GM06990 (cell line): ENCODE results near the gene SERPINH1.

Experiments
- DNase-seq: peaks from one replicate; pipeline ENCODE4 v3.0.0-alpha.2; 2011; ENCODE audit not compliant: insufficient read length; ENCODE audit errors: extremely low read depth
- H3K27me3 ChIP-seq: replicated peaks from 2 replicates; pipeline ENCODE4 v1.6.0; 2011; ENCODE audit warnings: low read length; ENCODE audit not compliant: control insufficient read depth, insufficient read depth
- H3K36me3 ChIP-seq: 2 replicates; pipeline ENCODE4 v1.5.1; 2011; ENCODE audit warnings: low read length; ENCODE audit not compliant: control insufficient read depth, insufficient read depth
- H3K4me3 ChIP-seq: replicated peaks from 2 replicates; pipeline ENCODE4 v1.5.1; 2011; ENCODE audit warnings: low read depth, mild to moderate bottlenecking, control low read depth, low read length
- TF ChIP-seq, protein P1 (sequence below): IDR thresholded peaks from 2 replicates; pipeline ENCODE4 v1.5.1; 2011; ENCODE audit warnings: low read length, control low read depth, mild to moderate bottlenecking, inconsistent platforms; ENCODE audit not compliant: insufficient read depth, poor library complexity, severe bottlenecking

Gene SERPINH1

GRCh38 chr11:75539459-75540334, 22.4 kb upstream of the SERPINH1 start:
- no peak for DNase-seq
- TF ChIP-seq, protein P1, sequence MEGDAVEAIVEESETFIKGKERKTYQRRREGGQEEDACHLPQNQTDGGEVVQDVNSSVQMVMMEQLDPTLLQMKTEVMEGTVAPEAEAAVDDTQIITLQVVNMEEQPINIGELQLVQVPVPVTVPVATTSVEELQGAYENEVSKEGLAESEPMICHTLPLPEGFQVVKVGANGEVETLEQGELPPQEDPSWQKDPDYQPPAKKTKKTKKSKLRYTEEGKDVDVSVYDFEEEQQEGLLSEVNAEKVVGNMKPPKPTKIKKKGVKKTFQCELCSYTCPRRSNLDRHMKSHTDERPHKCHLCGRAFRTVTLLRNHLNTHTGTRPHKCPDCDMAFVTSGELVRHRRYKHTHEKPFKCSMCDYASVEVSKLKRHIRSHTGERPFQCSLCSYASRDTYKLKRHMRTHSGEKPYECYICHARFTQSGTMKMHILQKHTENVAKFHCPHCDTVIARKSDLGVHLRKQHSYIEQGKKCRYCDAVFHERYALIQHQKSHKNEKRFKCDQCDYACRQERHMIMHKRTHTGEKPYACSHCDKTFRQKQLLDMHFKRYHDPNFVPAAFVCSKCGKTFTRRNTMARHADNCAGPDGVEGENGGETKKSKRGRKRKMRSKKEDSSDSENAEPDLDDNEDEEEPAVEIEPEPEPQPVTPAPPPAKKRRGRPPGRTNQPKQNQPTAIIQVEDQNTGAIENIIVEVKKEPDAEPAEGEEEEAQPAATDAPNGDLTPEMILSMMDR: no peak
- H3K4me3 ChIP-seq: no peak overlapping the region
- H3K36me3 ChIP-seq: no peaks in the 10 kb centered on the region
- H3K27me3 ChIP-seq: no peaks in the 10 kb centered on the region

GRCh38 chr11:75541193-75542087, 20.6 kb upstream of the SERPINH1 start:
- H3K4me3 ChIP-seq: no peak overlapping the region
- TF ChIP-seq, protein P1: no peak
- no peaks in the 10 kb centered on the region for H3K36me3 ChIP-seq
- no peaks in the 10 kb centered on the region for H3K27me3 ChIP-seq
- no peak for DNase-seq

- no peak for DNase-seq
- TF ChIP-seq, protein P1: no peak
- Histone ChIP-seq H3K36me3 (no peaks in the 10 kb centered on the region), H3K27me3 (no peaks in the 10 kb centered on the region), H3K4me3 (no peak overlapping the region)
Observed at GRCh38 chr11:75542088-75542438, 20.0 kb upstream of the SERPINH1 start.

GRCh38 chr11:75543806-75544205, 18.2 kb upstream of the SERPINH1 start:
- Histone ChIP-seq H3K4me3 (no peak overlapping the region), H3K36me3 (no peaks in the 10 kb centered on the region), H3K27me3 (no peaks in the 10 kb centered on the region)
- TF ChIP-seq, protein P1: no peak
- DNase-seq: no peak

DNA sequence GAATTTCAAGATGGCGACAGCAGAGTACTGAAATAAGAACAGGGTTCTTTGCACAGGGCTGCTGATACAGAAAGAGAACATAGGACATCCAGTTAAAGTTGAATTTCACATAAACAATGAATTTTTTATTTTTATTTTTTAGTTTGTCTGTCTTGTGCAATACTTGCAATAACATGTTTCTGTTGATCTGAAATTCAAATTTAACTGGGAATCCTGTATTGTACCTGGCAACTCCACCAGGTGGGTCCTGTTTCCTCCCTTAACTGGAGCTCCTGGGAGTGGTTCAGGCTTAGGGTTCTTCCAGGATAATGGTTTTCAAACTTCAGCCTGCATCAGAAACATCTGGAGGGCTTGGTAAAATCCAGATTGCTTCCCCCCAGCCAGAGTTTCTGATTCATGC, 14.9 kb upstream of the SERPINH1 start:
- no peak for DNase-seq
- H3K36me3 ChIP-seq: no peaks in the 10 kb centered on the region
- no peak overlapping the region for H3K4me3 ChIP-seq
- TF ChIP-seq, protein P1: no peak
- H3K27me3 ChIP-seq: no peaks in the 10 kb centered on the region
